Measurements from ENCODE around the gene GVQW3.

The GVQW3 gene

GRCh38 chr11:76448506-76448905, 67.4 kb downstream of the GVQW3 start:
- no peaks in the 10 kb centered on the region for H3K9me3 Mint-ChIP-seq (ENCODE audit: low read depth)
- peaks cover 36% of the 10 kb centered on the region for H3K4me1 Mint-ChIP-seq (ENCODE audit: low read depth)
- H3K27ac Mint-ChIP-seq, result no peak overlapping the region
- H3K36me3 Mint-ChIP-seq, result peaks cover 11% of the 10 kb centered on the region
- no peaks in the 10 kb centered on the region for H3K27me3 Mint-ChIP-seq
- H3K4me3 Mint-ChIP-seq, result no peak overlapping the region

DNA sequence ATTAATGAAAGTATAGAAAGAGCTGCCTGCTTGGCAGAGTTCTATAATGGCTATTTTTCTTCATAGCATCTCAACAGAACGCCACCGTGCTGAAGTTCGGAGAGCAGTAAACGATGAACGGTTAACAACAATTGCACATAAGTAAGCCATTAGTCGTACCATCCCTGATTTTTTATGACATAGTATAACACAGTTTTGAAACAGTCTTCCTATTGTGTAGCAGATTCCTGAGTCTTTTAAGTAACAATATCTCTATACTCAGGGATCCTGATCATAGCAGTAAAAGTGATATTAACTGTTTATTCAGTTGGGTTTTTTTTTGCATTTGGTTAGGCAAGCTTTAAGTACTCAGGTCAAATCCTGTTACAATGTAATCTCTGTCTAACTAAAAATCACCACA, 72.1 kb downstream of the GVQW3 start:
- Mint-ChIP-seq H3K27ac (no peak overlapping the region), H3K36me3 (peaks cover 11% of the 10 kb centered on the region), H3K4me1 (ENCODE audit: low read depth) (peaks cover 17% of the 10 kb centered on the region)

GRCh38 chr11:76455331-76455730, 74.2 kb downstream of the GVQW3 start:
- Mint-ChIP-seq H3K36me3 (peaks cover 8% of the 10 kb centered on the region), H3K27me3 (no peaks in the 10 kb centered on the region), H3K4me1 (ENCODE audit: low read depth) (peaks cover 10% of the 10 kb centered on the region), H3K4me3 (no peak overlapping the region), H3K9me3 (ENCODE audit: low read depth) (no peaks in the 10 kb centered on the region), H3K27ac (no peak overlapping the region)

More for the DNA sequence above, 72.1 kb downstream of the GVQW3 start:
- Mint-ChIP-seq H3K4me3 (no peak overlapping the region), H3K9me3 (ENCODE audit: low read depth) (no peaks in the 10 kb centered on the region), H3K27me3 (no peaks in the 10 kb centered on the region)

DNA sequence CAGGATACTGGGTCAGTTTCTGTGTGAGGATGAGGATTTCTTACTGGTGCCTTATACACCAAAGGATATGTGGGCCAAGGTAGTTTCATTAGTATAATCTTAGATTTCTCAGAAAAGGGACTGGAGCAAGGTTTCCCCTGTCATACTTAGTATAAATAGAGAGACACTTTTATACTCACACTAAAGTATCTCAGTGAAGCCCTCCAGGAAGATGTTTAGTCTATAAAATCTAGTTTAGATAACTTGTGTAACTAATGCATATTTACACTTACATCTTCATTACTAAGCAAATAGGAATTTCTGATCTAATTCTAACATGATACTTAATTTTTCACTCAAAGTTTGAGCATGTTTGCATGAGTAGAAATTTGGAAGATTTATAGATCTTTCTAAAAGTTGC, 74.8 kb downstream of the GVQW3 start:
- no peaks in the 10 kb centered on the region for H3K9me3 Mint-ChIP-seq (ENCODE audit: low read depth)
- H3K27ac Mint-ChIP-seq, result no peak overlapping the region
- H3K27me3 Mint-ChIP-seq, result no peaks in the 10 kb centered on the region
- H3K4me3 Mint-ChIP-seq, result no peak overlapping the region
- peaks cover 8% of the 10 kb centered on the region for H3K36me3 Mint-ChIP-seq
- H3K4me1 Mint-ChIP-seq (ENCODE audit: low read depth), result peaks cover 8% of the 10 kb centered on the region

DNA sequence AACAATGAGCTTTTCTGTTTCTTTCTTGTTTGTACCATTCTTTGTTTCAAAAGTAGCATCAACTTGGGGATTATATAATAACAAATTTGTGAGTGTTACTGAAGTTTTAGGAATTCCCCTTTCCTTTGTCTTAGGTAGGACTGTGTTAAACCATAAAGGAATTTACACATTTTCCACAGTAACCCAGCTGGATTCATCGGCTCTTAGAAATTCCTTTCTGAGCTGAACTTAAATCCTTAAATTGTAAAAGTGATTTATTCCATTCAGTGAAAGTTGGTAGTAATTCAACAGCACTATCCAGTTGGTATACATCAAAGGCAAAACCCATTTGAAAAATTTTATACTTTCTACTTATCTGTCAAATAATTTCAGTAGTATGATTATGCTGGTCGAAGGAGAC, 75.4 kb downstream of the GVQW3 start:
- no peaks in the 10 kb centered on the region for H3K27me3 Mint-ChIP-seq
- peaks cover 8% of the 10 kb centered on the region for H3K36me3 Mint-ChIP-seq
- no peak overlapping the region for H3K4me3 Mint-ChIP-seq
- peaks cover 5% of the 10 kb centered on the region for H3K4me1 Mint-ChIP-seq (ENCODE audit: low read depth)
- H3K9me3 Mint-ChIP-seq (ENCODE audit: low read depth), result no peaks in the 10 kb centered on the region
- no peak overlapping the region for H3K27ac Mint-ChIP-seq
